IMR-90 (cell line): ENCODE measurements around the gene EAF2. TPM values are rescaled to one million over a fixed set of nuclear protein-coding genes. Genes with fewer than 3 reads are reported as not detected.

Experiments used
- ATAC-seq: fragments of 200-7000 bp; cut with Tn5 transposase; 2 replicates; pipeline ENCODE4 v1.9.1; 2020; ENCODE audit warnings: low read depth, mild to moderate bottlenecking, moderate library complexity
- BruUV-seq: library from RNA; stranded (reverse); fragments of 400-500 nt; replicated peaks from 2 replicates; lab custom pipeline; 2021; lab: Mats Ljungman, UMichigan
- CTCF ChIA-PET: fragments of 300-600 bp; formaldehyde crosslinking; extraction: SDS; loops from one replicate; lab custom pipeline; 2021; ENCODE audit warnings: antibody characterized with exemption; lab: Yijun Ruan, JAX
- POLR2A ChIA-PET: fragments of 300-600 bp; sonication (Branson Sonifier 250); formaldehyde crosslinking; loops from one replicate; lab custom pipeline; 2022; ENCODE audit warnings: antibody characterized with exemption; ENCODE audit not compliant: unreplicated experiment; lab: Charles Lee
- DNase-seq: peaks from one replicate; pipeline ENCODE4 v3.0.0; 2013
- H2AFZ ChIP-seq: replicated peaks from 2 replicates; pipeline ENCODE3; 2013; ENCODE audit warnings: low read length, mild to moderate bottlenecking; ENCODE audit not compliant: poor library complexity
- H2AK5ac ChIP-seq: 2 replicates; pipeline ENCODE4 v1.6.1; 2013; ENCODE audit warnings: low read depth, low read length, inconsistent platforms
- H2AK9ac ChIP-seq: replicated peaks from 2 replicates; pipeline ENCODE3; 2013; ENCODE audit warnings: mild to moderate bottlenecking, low read depth, low read length, moderate library complexity; ENCODE audit not compliant: poor library complexity
- H2BK120ac ChIP-seq: 2 replicates; pipeline ENCODE4 v1.6.1; 2013; ENCODE audit warnings: low read depth, low read length, inconsistent platforms
- H2BK15ac ChIP-seq: 3 replicates; pipeline ENCODE4 v1.6.1; 2013; ENCODE audit warnings: low read depth, low read length, inconsistent platforms
- H2BK20ac ChIP-seq: 2 replicates; pipeline ENCODE4 v1.6.1; 2013; ENCODE audit warnings: low read depth, mild to moderate bottlenecking, inconsistent platforms, low read length, moderate library complexity
- H2BK5ac ChIP-seq: 2 replicates; pipeline ENCODE4 v1.6.1; 2013; ENCODE audit warnings: mild to moderate bottlenecking, low read depth, low read length, inconsistent platforms; ENCODE audit not compliant: poor library complexity, severe bottlenecking
- H3K14ac ChIP-seq: replicated peaks from 2 replicates; pipeline ENCODE4 v1.6.1; 2013; ENCODE audit warnings: low read depth, low read length, inconsistent platforms
- H3K18ac ChIP-seq: 2 replicates; pipeline ENCODE4 v1.6.1; 2013; ENCODE audit warnings: low read depth, low read length, control low read depth
- H3K23ac ChIP-seq: 2 replicates; pipeline ENCODE4 v1.6.1; 2013; ENCODE audit warnings: low read depth, low read length, inconsistent platforms
- H3K27ac ChIP-seq: 2 replicates; pipeline ENCODE4 v1.5.1; 2013; ENCODE audit warnings: mild to moderate bottlenecking, control low read depth, low read length; ENCODE audit not compliant: insufficient read depth
- H3K27me3 ChIP-seq: 2 replicates; pipeline ENCODE4 v1.6.1; 2013; ENCODE audit warnings: low read length; ENCODE audit not compliant: control insufficient read depth, insufficient read depth
- H3K36me3 ChIP-seq: 2 replicates; pipeline ENCODE4 v1.6.1; 2013; ENCODE audit warnings: low read length, mixed read lengths; ENCODE audit not compliant: control insufficient read depth, insufficient read depth
- H3K4ac ChIP-seq: 2 replicates; pipeline ENCODE4 v1.6.1; 2013; ENCODE audit warnings: low read depth, low read length, inconsistent platforms
- H3K4me1 ChIP-seq: 2 replicates; pipeline ENCODE4 v1.6.1; 2013; ENCODE audit warnings: low read length, mixed read lengths; ENCODE audit not compliant: control insufficient read depth, insufficient read depth
- H3K4me2 ChIP-seq: 2 replicates; pipeline ENCODE4 v1.6.1; 2013; ENCODE audit warnings: low read depth, mild to moderate bottlenecking, control low read depth, low read length, moderate library complexity
- H3K4me3 ChIP-seq: 2 replicates; pipeline ENCODE4 v1.5.1; 2013; ENCODE audit warnings: low read depth, mild to moderate bottlenecking, control low read depth, low read length, moderate library complexity; ENCODE audit not compliant: insufficient read depth
- H3K56ac ChIP-seq: 2 replicates; pipeline ENCODE4 v1.6.1; 2013; ENCODE audit warnings: low read length, inconsistent platforms; ENCODE audit not compliant: insufficient read depth; ENCODE audit errors: extremely low read depth
- H3K79me1 ChIP-seq, 2 experiments: 2 replicates each; pipeline ENCODE4 v1.6.1; 2013; ENCODE audit warnings: low read length in 2 of 2, inconsistent platforms in 1 of 2, low read depth in 1 of 2
- H3K9ac ChIP-seq: 2 replicates; pipeline ENCODE4 v1.6.1; 2013; ENCODE audit warnings: low read depth, low read length, control low read depth
- H3K9me1 ChIP-seq: 2 replicates; pipeline ENCODE4 v1.6.1; 2013; ENCODE audit warnings: low read length, inconsistent platforms; ENCODE audit not compliant: insufficient read depth
- H3K9me3 ChIP-seq: 2 replicates; pipeline ENCODE4 v1.6.1; 2013; ENCODE audit warnings: low read length; ENCODE audit not compliant: control insufficient read depth, insufficient read depth
- H4K20me1 ChIP-seq: 2 replicates; pipeline ENCODE4 v1.6.1; 2013; ENCODE audit warnings: low read length, inconsistent platforms; ENCODE audit not compliant: insufficient read depth
- H4K5ac ChIP-seq: 2 replicates; pipeline ENCODE4 v1.6.1; 2013; ENCODE audit warnings: mild to moderate bottlenecking, low read depth, low read length, control low read depth
- H4K8ac ChIP-seq, 2 experiments: 2 replicates each; pipeline ENCODE4 v1.6.1; 2013; ENCODE audit warnings: low read depth in 2 of 2, low read length in 2 of 2, control low read depth in 1 of 2, inconsistent platforms in 1 of 2
- H4K91ac ChIP-seq: 2 replicates; pipeline ENCODE4 v1.6.1; 2013; ENCODE audit warnings: low read depth, low read length, inconsistent platforms; ENCODE audit not compliant: insufficient read depth
- CHD1 ChIP-seq: IDR thresholded peaks from 2 replicates; pipeline ENCODE4 v1.6.1; 2012; ENCODE audit warnings: low read depth, low read length, improper control_type of control experiment
- WGBS, 2 experiments: methylation state at CpG; one replicate each; pipeline versions ENCODE4 v1.1.5 to v1.1.7; 2013; ENCODE audit warnings: missing lambda C conversion rate in 2 of 2; ENCODE audit not compliant: insufficient read length in 1 of 2; ENCODE audit errors: extremely low coverage in 2 of 2; 5-methylcytosine and 5-hydroxymethylcytosine counted together
- dilution Hi-C: fragments of 300-500 bp; cut with HindIII; formaldehyde crosslinking; loops from one replicate; pipeline ENCODE4 v1.14.3; 2018; ENCODE audit warnings: low sequenced_read_pairs; ENCODE audit not compliant: unreplicated experiment
- in situ Hi-C: fragments of 300-500 bp; cut with MboI; formaldehyde crosslinking; loops from 3 replicates; pipeline ENCODE4 v1.14.3; 2019; ENCODE audit warnings: low sequenced_read_pairs, inconsistent platforms, mixed read lengths
- intact Hi-C: fragments of 100-400 bp; cut with micrococcal nuclease; formaldehyde crosslinking; loops from 2 replicates; pipeline ENCODE4 v1.10.0; 2022
- polyA plus RNA-seq, 3 experiments: library from polyadenylated mRNA; depleted of rRNA; stranded (reverse); fragments of >200 nt; gene quantifications; 2 replicates each; pipeline ENCODE4 v1.2.3, GENCODE V29; 2012; ENCODE audit warnings: low replicate concordance in 1 of 3
- total RNA-seq: library from RNA; depleted of rRNA; stranded (reverse); fragments of >200 nt; gene quantifications from 2 replicates; pipeline ENCODE4 v1.2.3, GENCODE V29; 2012

Gene EAF2
- total and polyA plus RNA-seq, 2 of the 4 experiments (the other 2 are of a cell fraction), result 2.2 to 2.3 TPM

- no peak overlapping the region for H2BK15ac ChIP-seq
- TF ChIP-seq CHD1, result no peak
- no peak for DNase-seq
- H4K8ac ChIP-seq, result no peak overlapping the region
- no peak overlapping the region for H2BK20ac ChIP-seq
- H3K9ac ChIP-seq, result no peak overlapping the region
- no peak overlapping the region for H2AK5ac ChIP-seq
- no peak overlapping the region for H3K18ac ChIP-seq
- no peak overlapping the region for H3K56ac ChIP-seq
- no peak overlapping the region for H3K4ac ChIP-seq
- in situ Hi-C loops, result no loop called here
- BruUV-seq, result no TSS peak
- dilution Hi-C loops, result no loop called here
- no peak overlapping the region for H3K4me3 ChIP-seq
- H3K4me2 ChIP-seq, result no peak overlapping the region
- no peak overlapping the region for H3K14ac ChIP-seq
- ChIA-PET CTCF (no interaction called here), POLR2A (no interaction called here)
- peaks cover 2% of the 10 kb centered on the region for H3K9me3 ChIP-seq
- H3K79me1 ChIP-seq, result peaks cover 13 to 14% of the 10 kb centered on the region in 2 experiments; a peak in 3 of 4 replicates
- no peaks in the 10 kb centered on the region for H3K27me3 ChIP-seq
- H3K4me1 ChIP-seq, result no peaks in the 10 kb centered on the region; the same call in 1 of the 2 replicates
- no peak overlapping the region for H4K5ac ChIP-seq
- peaks cover 10% of the 10 kb centered on the region for H3K36me3 ChIP-seq
- no peaks in the 10 kb centered on the region for H3K9me1 ChIP-seq
- no peak overlapping the region for H2AK9ac ChIP-seq
- H2BK5ac ChIP-seq, result no peak overlapping the region
- H4K91ac ChIP-seq, result no peak overlapping the region
- H4K20me1 ChIP-seq, result no peaks in the 10 kb centered on the region; the same call in 1 of the 2 replicates
- no peak overlapping the region for H3K27ac ChIP-seq
- no peak overlapping the region for H2BK120ac ChIP-seq
- intact Hi-C loops, result no loop called here
- ATAC-seq, result no peak
- no peak overlapping the region for H2AFZ ChIP-seq
- no peak overlapping the region for H3K23ac ChIP-seq
- no CpG with 5 or more reads among the region's 3 CpGs for whole genome bisulfite sequencing, 2 experiments
Observed at GRCh38 chr3:121819236-121819635, 15.8 kb upstream of the EAF2 start.
